Epithelial cell of proximal tubule (primary cell): ENCODE results near the gene MARCHF7. TPM values are rescaled to one million over a fixed set of nuclear protein-coding genes. Genes with fewer than 3 reads are reported as not detected.
A peak's percentile ranks its signal among the peaks of the same experiment; 100 is the strongest.

Source experiments
- DNase-seq: peaks from one replicate; pipeline ENCODE4 v3.0.0-alpha.2; 2011; ENCODE audit warnings: low read depth
- H3K4me3 ChIP-seq: 2 replicates; pipeline ENCODE4 v1.5.1; 2011; ENCODE audit warnings: low read depth, mild to moderate bottlenecking, low read length
- CTCF ChIP-seq: conservative IDR thresholded peaks from 2 replicates; pipeline ENCODE4 v1.5.1; 2012; ENCODE audit warnings: low read depth, mild to moderate bottlenecking, low read length
- total RNA-seq: library from RNA; depleted of rRNA; stranded (reverse); fragments of >200 nt; gene quantifications from 2 replicates; pipeline ENCODE4 v1.2.3, GENCODE V29; 2015

The MARCHF7 gene
- total RNA-seq, 1 donor from 2014 or later: 45.0 TPM

- no peak for DNase-seq
- H3K4me3 ChIP-seq: no peak overlapping the region
- no peak for TF ChIP-seq CTCF
These were observed 17.7 kb upstream of the MARCHF7 start for GRCh38 chr2:159694500-159695040.

- TF ChIP-seq CTCF: no peak
- DNase-seq: no peak
- no peak overlapping the region for H3K4me3 ChIP-seq
These were observed 16.4 kb upstream of the MARCHF7 start for GRCh38 chr2:159695795-159696448.

- DNase-seq: no peak
- H3K4me3 ChIP-seq: no peak overlapping the region
- TF ChIP-seq CTCF: no peak
These were observed 8.8 kb upstream of the MARCHF7 start for GRCh38 chr2:159703491-159703890.

- no peak for DNase-seq
- TF ChIP-seq CTCF: no peak
These were observed 5.8 kb upstream of the MARCHF7 start for GRCh38 chr2:159706385-159706980.

GRCh38 chr2:159708066-159708760 lies 4.1 kb upstream of the MARCHF7 start:
- TF ChIP-seq CTCF: no peak
- DNase-seq: no peak
- H3K4me3 ChIP-seq: no peak overlapping the region

More at GRCh38 chr2:159706385-159706980, 5.8 kb upstream of the MARCHF7 start:
- no peak overlapping the region for H3K4me3 ChIP-seq

- DNase-seq: no peak
- H3K4me3 ChIP-seq: peak overlapping the region; percentile 95
- no peak for TF ChIP-seq CTCF
These were observed 1.6 kb upstream of the MARCHF7 start for GRCh38 chr2:159710601-159711180.
